PFSK-1 (cell line): Measurements from ENCODE around the gene SNX5.

Source experiments
- FOXP2 ChIP-seq: optimal IDR thresholded peaks from 2 replicates; pipeline ENCODE3; 2011; ENCODE audit warnings: borderline replicate concordance, control low read depth, inconsistent platforms; ENCODE audit not compliant: insufficient read depth; ENCODE audit errors: extremely low read length, extremely low read depth
- POLR2AphosphoS5 ChIP-seq: IDR thresholded peaks from 2 replicates; pipeline ENCODE4 v1.6.1; 2012; ENCODE audit warnings: low read depth, mild to moderate bottlenecking, control low read depth, low read length, moderate library complexity
- SIN3A ChIP-seq: IDR thresholded peaks from 2 replicates; pipeline ENCODE4 v1.6.1; 2012; ENCODE audit warnings: mild to moderate bottlenecking, low read length, moderate library complexity, borderline replicate concordance; ENCODE audit not compliant: insufficient read depth
- TAF1 ChIP-seq: IDR thresholded peaks from 2 replicates; pipeline ENCODE4 v1.6.1; 2012; ENCODE audit warnings: low read length, control low read depth, borderline replicate concordance; ENCODE audit not compliant: insufficient read depth
- TF ChIP-seq, protein P1 (sequence below), 2 experiments: IDR thresholded peaks; 2 replicates each; pipeline versions ENCODE4 v1.6.1 to v1.8.0; 2011 to 2012; ENCODE audit warnings: low read depth in 2 of 2, low read length in 2 of 2, control low read depth in 1 of 2, inconsistent platforms in 1 of 2, mild to moderate bottlenecking in 1 of 2, moderate library complexity in 1 of 2; ENCODE audit not compliant: insufficient read depth in 1 of 2

SNX5 gene

DNA sequence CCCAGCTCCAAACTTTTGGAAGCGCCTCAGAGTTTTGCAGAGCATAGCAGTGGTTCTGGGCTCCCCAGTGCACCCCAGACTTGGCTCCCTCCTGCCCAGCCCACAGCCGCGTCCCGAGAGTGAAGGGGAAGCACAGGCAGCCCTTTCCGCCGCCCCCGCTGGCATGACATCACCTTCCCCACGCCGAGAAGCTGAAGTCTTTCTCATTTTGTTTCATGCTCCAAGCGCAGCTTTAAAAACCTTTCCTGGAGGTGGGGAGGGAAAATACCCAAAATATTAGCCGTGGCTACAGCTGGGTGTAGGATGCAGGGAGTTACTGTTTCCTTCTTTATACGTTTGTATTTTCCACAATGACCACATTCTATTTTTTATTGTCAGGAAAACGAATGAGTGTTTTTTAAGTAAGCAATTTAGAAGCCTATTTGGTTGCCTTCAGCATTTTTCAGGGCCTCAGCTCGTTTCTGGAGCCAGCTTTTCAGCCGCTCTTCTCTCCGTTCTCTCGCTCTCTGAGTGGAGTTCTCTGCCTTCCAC is 72.9 kb downstream of the SNX5 start:
- TF ChIP-seq SIN3A (no peak), TAF1 (no peak)

DNA sequence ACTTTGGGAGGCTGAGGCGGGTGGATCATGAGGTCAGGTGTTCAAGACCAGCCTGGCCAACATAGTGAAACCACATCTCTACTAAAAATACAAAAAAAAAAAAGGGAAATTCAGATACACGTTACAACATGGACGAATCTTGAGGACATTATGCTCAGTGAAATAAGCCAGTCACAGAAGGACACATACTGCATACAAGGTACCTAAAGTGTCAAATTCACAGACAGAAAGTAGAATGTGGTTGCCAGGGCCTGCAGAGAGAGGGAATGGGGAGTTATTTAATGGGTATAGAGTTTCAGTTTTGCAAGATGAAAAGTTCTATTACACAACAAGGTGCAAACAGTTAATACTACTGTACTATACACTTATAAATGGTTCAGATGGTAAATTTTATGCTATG is 75.1 kb downstream of the SNX5 start:
- TF ChIP-seq SIN3A (no peak), POLR2AphosphoS5 (no peak), FOXP2 (no peak), TAF1 (no peak)
- TF ChIP-seq, protein P1, sequence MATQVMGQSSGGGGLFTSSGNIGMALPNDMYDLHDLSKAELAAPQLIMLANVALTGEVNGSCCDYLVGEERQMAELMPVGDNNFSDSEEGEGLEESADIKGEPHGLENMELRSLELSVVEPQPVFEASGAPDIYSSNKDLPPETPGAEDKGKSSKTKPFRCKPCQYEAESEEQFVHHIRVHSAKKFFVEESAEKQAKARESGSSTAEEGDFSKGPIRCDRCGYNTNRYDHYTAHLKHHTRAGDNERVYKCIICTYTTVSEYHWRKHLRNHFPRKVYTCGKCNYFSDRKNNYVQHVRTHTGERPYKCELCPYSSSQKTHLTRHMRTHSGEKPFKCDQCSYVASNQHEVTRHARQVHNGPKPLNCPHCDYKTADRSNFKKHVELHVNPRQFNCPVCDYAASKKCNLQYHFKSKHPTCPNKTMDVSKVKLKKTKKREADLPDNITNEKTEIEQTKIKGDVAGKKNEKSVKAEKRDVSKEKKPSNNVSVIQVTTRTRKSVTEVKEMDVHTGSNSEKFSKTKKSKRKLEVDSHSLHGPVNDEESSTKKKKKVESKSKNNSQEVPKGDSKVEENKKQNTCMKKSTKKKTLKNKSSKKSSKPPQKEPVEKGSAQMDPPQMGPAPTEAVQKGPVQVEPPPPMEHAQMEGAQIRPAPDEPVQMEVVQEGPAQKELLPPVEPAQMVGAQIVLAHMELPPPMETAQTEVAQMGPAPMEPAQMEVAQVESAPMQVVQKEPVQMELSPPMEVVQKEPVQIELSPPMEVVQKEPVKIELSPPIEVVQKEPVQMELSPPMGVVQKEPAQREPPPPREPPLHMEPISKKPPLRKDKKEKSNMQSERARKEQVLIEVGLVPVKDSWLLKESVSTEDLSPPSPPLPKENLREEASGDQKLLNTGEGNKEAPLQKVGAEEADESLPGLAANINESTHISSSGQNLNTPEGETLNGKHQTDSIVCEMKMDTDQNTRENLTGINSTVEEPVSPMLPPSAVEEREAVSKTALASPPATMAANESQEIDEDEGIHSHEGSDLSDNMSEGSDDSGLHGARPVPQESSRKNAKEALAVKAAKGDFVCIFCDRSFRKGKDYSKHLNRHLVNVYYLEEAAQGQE (IDR thresholded peaks at IDR 0.05; ENCODE audit: insufficient read depth in 1 of 2, low read depth in 2 of 2, low read length in 2 of 2) = no peak

DNA sequence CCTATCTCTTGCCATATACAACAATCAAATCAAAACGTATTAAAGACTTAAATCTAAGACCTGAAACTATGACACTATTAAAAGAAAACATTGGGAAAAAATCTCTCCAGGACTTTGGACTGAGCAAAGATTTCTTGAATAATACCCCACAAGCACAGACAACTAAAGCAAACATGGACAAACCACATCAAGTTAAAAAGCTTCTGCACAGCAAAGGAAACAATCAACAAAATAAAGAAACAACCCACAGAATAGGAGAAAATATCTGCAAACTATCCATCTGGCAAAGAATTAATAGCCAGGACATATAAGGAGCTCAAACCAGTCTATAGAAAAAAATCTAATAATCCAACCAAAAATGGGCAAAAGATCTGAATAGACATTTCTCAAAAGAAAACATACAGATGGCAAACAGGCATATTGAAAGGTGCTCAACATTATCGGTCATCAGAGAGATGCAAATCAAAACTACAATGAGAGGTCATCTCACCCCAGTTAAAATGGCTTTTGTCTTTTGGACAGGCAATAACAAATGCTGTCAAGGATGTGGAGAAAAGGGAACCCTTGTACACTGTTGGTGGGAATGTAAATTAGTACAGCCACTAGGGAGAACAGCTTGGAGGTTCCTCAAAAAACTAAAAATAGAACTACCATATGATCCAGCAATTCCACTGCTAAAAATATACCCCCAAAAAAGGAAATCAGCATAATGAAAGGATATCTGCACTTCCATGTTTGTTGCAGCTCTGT is 76.2 kb downstream of the SNX5 start:
- no peak for TF ChIP-seq TAF1
- TF ChIP-seq SIN3A = no peak
- no peak for TF ChIP-seq FOXP2
- TF ChIP-seq POLR2AphosphoS5 = no peak
- TF ChIP-seq, protein P1 (IDR thresholded peaks at IDR 0.05; ENCODE audit: insufficient read depth in 1 of 2, low read depth in 2 of 2, low read length in 2 of 2) = no peak
